ENCODE results near the gene GTF2H1. TPM values are rescaled to one million over a fixed set of nuclear protein-coding genes. Genes with fewer than 3 reads are reported as not detected.
A peak's percentile ranks its signal among the peaks of the same experiment; 100 is the strongest.

The GTF2H1 gene
- polyA plus RNA-seq, 4 donors = 23.1 to 65.7 (median 27.3) TPM

DNA sequence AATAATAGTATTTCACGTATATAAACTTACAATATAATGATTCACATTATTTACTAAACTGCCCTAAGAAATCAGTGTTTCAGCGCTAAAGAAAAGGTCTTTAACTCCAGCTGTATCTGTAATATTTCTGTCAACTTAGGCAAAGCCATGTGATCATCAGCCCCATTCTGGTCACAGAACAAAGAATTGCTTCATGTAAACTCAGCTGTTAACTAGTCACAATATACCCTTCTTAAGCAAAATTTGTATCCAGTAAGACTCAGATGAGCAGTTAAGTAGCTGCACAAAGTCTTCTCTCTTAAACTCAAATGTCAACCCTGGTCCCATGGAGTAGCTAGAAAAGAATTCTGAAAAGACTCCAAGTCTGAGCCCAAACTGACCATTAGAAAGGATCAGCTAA, 27.1 kb upstream of the GTF2H1 start:
- DNase-seq (no peak), FAIRE-seq (no peak)
- Histone ChIP-seq H3K36me3 (ENCODE audit: control insufficient read depth in 3 of 3, insufficient read depth in 2 of 3, low read depth in 1 of 3, low read length in 3 of 3) (peaks cover 11 to 36% (median 29%) of the 10 kb centered on the region in 3 donors), H3K27me3 (ENCODE audit: control insufficient read depth in 3 of 3, insufficient read depth in 3 of 3, low read length in 3 of 3) (no peaks in the 10 kb centered on the region), H3K27ac (ENCODE audit: low read depth in 1 of 3, low read length in 2 of 3) (no peak overlapping the region), H3K9me3 (ENCODE audit: control insufficient read depth in 2 of 2, insufficient read depth in 1 of 2, low read depth in 1 of 2, low read length in 1 of 2) (no peaks in the 10 kb centered on the region), H3K4me1 (ENCODE audit: control insufficient read depth in 3 of 3, insufficient read depth in 2 of 3, low read depth in 1 of 3, low read length in 2 of 3) (no peaks in the 10 kb centered on the region), H3K4me3 (ENCODE audit: low read depth in 1 of 3, low read length in 3 of 3) (no peak overlapping the region)
- WGBS, 3 donors = 94 to 97% (median 94%) methylated on average over 2 of the region's 2 CpGs

DNA sequence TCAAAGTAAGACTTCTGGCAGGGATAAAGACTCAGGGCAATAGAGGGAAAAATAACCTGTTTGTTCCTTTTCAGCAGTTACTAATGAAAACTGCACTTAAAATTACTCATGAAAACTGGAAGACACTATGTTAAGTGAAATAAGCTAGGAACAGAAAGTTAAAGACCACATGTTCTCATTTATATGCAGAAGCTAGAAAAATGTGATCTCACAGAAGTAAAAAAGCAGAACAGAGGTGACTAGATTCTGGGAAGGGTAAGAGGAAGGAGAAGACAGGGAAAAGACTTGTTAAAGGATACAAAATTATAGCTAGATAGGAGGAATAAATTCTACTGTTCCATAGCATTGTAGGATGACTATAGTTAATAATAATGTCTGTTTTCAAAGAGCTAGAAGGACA, 22.6 kb upstream of the GTF2H1 start:
- peaks cover 6 to 26% (median 25%) of the 10 kb centered on the region in 3 donors for H3K36me3 ChIP-seq (ENCODE audit: control insufficient read depth in 3 of 3, insufficient read depth in 2 of 3, low read depth in 1 of 3, low read length in 3 of 3)
- H3K4me1 ChIP-seq (ENCODE audit: control insufficient read depth in 3 of 3, insufficient read depth in 2 of 3, low read depth in 1 of 3, low read length in 2 of 3) = peaks cover 0 to 2% (median 0%) of the 10 kb centered on the region in 3 donors
- H3K9me3 ChIP-seq (ENCODE audit: control insufficient read depth in 2 of 2, insufficient read depth in 1 of 2, low read depth in 1 of 2, low read length in 1 of 2) = no peaks in the 10 kb centered on the region
- H3K4me3 ChIP-seq (ENCODE audit: low read depth in 1 of 3, low read length in 3 of 3) = no peak overlapping the region
- FAIRE-seq = no peak
- no peak overlapping the region for H3K27ac ChIP-seq (ENCODE audit: low read depth in 1 of 3, low read length in 2 of 3)
- DNase-seq = no peak
- H3K27me3 ChIP-seq (ENCODE audit: control insufficient read depth in 3 of 3, insufficient read depth in 3 of 3, low read length in 3 of 3) = no peaks in the 10 kb centered on the region

DNA sequence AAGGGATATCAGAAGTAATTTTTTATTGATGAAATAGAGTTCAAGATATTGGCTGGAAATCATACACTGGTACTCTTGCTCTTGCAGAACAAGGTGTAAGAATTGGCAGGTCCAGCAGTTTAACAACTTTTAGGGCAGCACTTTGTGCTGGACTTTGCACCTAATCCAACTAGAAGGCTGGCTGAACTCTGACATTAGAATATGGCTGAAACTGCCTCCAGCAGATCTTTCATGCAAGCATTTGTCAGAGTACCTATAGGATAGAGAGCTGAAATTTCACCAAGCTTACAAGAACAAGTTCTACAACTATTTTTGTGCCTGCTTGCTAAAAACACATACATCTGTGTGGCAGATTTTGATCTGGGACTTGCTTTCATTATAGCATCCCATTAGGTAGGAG, 17.6 kb upstream of the GTF2H1 start:
- DNase-seq (peak; percentile 63 to 92), FAIRE-seq (no peak)

DNA sequence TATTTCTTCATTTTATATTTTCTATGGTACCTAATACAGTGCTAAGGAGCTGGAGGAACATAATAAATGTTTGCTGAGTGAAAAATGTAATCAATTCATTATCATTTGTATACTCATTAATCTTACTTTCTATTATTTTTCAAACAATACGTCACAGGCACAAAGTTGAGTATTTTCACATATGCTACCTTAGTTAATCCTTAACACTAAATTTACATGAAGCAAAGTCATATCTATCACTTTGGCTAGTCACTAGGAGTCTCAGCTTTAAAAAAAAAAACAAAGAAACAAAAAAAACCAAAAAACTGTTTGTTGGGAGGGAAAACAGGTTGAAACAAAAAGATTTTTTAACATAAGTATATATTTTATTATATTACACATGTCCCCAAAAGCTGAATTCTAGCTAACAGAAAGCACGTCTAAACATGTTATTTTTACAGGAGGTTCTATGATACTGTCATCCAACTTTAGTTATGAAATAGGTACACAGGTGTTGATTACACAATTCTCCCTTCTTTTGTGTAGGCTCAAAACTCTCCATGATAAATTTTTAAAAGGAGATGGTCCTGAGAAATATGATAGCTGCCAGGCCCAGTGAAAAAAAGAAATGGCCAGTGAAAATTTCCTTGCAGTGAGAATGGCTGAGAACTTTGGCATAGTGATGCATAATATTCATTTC, 14.8 kb upstream of the GTF2H1 start:
- Histone ChIP-seq H3K36me3 (ENCODE audit: control insufficient read depth in 3 of 3, insufficient read depth in 2 of 3, low read depth in 1 of 3, low read length in 3 of 3) (peaks cover 7 to 20% (median 15%) of the 10 kb centered on the region in 3 donors), H3K4me3 (ENCODE audit: low read depth in 1 of 3, low read length in 3 of 3) (no peak overlapping the region), H3K27ac (ENCODE audit: low read depth in 1 of 3, low read length in 2 of 3) (no peak overlapping the region), H3K4me1 (ENCODE audit: control insufficient read depth in 3 of 3, insufficient read depth in 2 of 3, low read depth in 1 of 3, low read length in 2 of 3) (peaks cover 0 to 10% (median 0%) of the 10 kb centered on the region in 3 donors), H3K9me3 (ENCODE audit: control insufficient read depth in 2 of 2, insufficient read depth in 1 of 2, low read depth in 1 of 2, low read length in 1 of 2) (no peaks in the 10 kb centered on the region), H3K27me3 (ENCODE audit: control insufficient read depth in 3 of 3, insufficient read depth in 3 of 3, low read length in 3 of 3) (no peaks in the 10 kb centered on the region)
- WGBS, 3 donors = 87 to 94% (median 90%) methylated on average over 2 of the region's 2 CpGs
- FAIRE-seq (no peak), DNase-seq (no peak)

More for the DNA sequence above, 17.6 kb upstream of the GTF2H1 start:
- Histone ChIP-seq H3K9me3 (ENCODE audit: control insufficient read depth in 2 of 2, insufficient read depth in 1 of 2, low read depth in 1 of 2, low read length in 1 of 2) (no peaks in the 10 kb centered on the region), H3K27ac (ENCODE audit: low read depth in 1 of 3, low read length in 2 of 3) (no peak overlapping the region), H3K4me1 (ENCODE audit: control insufficient read depth in 3 of 3, insufficient read depth in 2 of 3, low read depth in 1 of 3, low read length in 2 of 3) (peaks cover 0 to 5% (median 0%) of the 10 kb centered on the region in 3 donors), H3K4me3 (ENCODE audit: low read depth in 1 of 3, low read length in 3 of 3) (no peak overlapping the region), H3K27me3 (ENCODE audit: control insufficient read depth in 3 of 3, insufficient read depth in 3 of 3, low read length in 3 of 3) (no peaks in the 10 kb centered on the region), H3K36me3 (ENCODE audit: control insufficient read depth in 3 of 3, insufficient read depth in 2 of 3, low read depth in 1 of 3, low read length in 3 of 3) (peaks cover 2 to 23% (median 14%) of the 10 kb centered on the region in 3 donors)

DNA sequence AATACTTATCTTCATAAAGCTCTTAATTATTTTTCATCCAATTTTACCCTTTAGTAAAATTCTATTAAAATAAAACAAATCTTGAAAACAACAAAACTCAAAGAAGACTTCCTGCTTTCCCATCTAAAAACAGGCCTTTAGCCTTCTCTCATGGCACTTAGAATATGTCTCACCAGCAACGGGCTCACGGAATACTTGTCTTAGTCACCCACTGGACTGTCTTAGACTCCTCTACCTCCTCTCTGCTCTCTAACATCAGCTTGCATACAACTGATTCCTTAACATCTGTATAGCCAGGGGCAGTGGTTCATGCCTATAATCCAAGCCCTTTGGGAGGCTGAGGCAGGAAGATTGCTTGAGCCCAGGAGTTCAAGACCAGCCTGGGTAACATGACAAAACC, 14.1 kb upstream of the GTF2H1 start:
- DNase-seq = no peak
- H3K36me3 ChIP-seq (ENCODE audit: control insufficient read depth in 3 of 3, insufficient read depth in 2 of 3, low read depth in 1 of 3, low read length in 3 of 3) = peaks cover 7 to 20% (median 11%) of the 10 kb centered on the region in 3 donors
- no peaks in the 10 kb centered on the region for H3K27me3 ChIP-seq (ENCODE audit: control insufficient read depth in 3 of 3, insufficient read depth in 3 of 3, low read length in 3 of 3)
- 96 to 97% (median 97%) methylated on average over 2 of the region's 2 CpGs for WGBS, 3 donors
- peaks cover 0 to 13% (median 2%) of the 10 kb centered on the region in 3 donors for H3K4me1 ChIP-seq (ENCODE audit: control insufficient read depth in 3 of 3, insufficient read depth in 2 of 3, low read depth in 1 of 3, low read length in 2 of 3)
- FAIRE-seq = no peak
- H3K9me3 ChIP-seq (ENCODE audit: control insufficient read depth in 2 of 2, insufficient read depth in 1 of 2, low read depth in 1 of 2, low read length in 1 of 2) = no peaks in the 10 kb centered on the region
- no peak overlapping the region for H3K27ac ChIP-seq (ENCODE audit: low read depth in 1 of 3, low read length in 2 of 3)
- H3K4me3 ChIP-seq (ENCODE audit: low read depth in 1 of 3, low read length in 3 of 3) = no peak overlapping the region

DNA sequence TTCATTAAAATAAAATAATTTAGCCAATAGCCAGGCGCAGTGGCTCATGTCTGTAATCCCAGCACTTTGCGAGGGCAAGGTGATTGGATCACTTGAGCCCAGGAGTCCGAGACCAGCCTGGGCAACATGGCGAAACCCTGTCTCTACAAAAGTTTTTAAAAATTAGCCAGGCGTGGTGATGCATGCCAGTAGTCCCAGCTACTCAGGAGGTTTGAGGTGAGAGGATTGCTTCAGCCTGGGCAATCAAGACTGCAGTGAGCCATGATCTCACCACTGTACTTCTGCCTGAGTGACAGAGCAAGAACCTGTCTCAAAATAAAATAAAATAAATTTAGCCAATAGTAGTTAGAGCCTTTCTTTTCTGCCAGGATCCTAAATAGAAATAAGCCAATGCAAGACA, 12.7 kb upstream of the GTF2H1 start:
- Histone ChIP-seq H3K4me1 (ENCODE audit: control insufficient read depth in 3 of 3, insufficient read depth in 2 of 3, low read depth in 1 of 3, low read length in 2 of 3) (peaks cover 0 to 13% (median 3%) of the 10 kb centered on the region in 3 donors), H3K27me3 (ENCODE audit: control insufficient read depth in 3 of 3, insufficient read depth in 3 of 3, low read length in 3 of 3) (no peaks in the 10 kb centered on the region), H3K36me3 (ENCODE audit: control insufficient read depth in 3 of 3, insufficient read depth in 2 of 3, low read depth in 1 of 3, low read length in 3 of 3) (peaks cover 7 to 17% (median 9%) of the 10 kb centered on the region in 3 donors), H3K27ac (ENCODE audit: low read depth in 1 of 3, low read length in 2 of 3) (no peak overlapping the region), H3K4me3 (ENCODE audit: low read depth in 1 of 3, low read length in 3 of 3) (no peak overlapping the region), H3K9me3 (ENCODE audit: control insufficient read depth in 2 of 2, insufficient read depth in 1 of 2, low read depth in 1 of 2, low read length in 1 of 2) (no peaks in the 10 kb centered on the region)
- 97 to 98% (median 98%) methylated on average over 5 of the region's 5 CpGs for WGBS, 3 donors
- DNase-seq (no peak), FAIRE-seq (no peak)

DNA sequence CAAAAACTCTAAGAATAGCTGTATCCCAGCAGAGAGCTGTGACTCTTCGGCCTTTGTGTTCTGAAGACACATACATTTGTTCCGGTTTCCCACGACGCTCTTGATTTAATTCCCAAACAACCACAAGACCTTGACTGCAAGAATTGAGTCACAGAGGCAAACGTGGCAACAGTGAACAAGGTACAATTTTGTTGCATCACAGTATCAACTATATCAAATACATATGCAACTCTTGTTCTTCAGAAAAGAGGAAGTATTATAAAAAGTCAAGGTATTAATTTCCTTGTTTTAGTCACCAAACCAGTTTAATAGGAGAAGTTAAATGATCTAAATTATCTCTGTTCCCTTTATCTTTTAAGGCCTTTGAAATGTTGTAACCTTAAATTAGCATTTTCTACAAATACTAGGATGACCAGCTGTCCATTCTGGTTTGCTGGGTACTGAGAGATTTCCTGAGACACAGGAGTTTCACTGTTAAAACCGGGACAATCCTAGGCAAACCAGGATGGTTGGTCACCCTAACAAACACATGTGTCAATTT, 11.5 kb upstream of the GTF2H1 start:
- Histone ChIP-seq H3K36me3 (ENCODE audit: control insufficient read depth in 3 of 3, insufficient read depth in 2 of 3, low read depth in 1 of 3, low read length in 3 of 3) (peaks cover 7 to 17% (median 9%) of the 10 kb centered on the region in 3 donors), H3K4me1 (ENCODE audit: control insufficient read depth in 3 of 3, insufficient read depth in 2 of 3, low read depth in 1 of 3, low read length in 2 of 3) (peaks cover 0 to 10% (median 3%) of the 10 kb centered on the region in 3 donors), H3K27ac (ENCODE audit: low read depth in 1 of 3, low read length in 2 of 3) (peak overlapping the region in 2 of 3 donors; percentile 70 to 84), H3K9me3 (ENCODE audit: control insufficient read depth in 2 of 2, insufficient read depth in 1 of 2, low read depth in 1 of 2, low read length in 1 of 2) (no peaks in the 10 kb centered on the region), H3K4me3 (ENCODE audit: low read depth in 1 of 3, low read length in 3 of 3) (no peak overlapping the region), H3K27me3 (ENCODE audit: control insufficient read depth in 3 of 3, insufficient read depth in 3 of 3, low read length in 3 of 3) (no peaks in the 10 kb centered on the region)
- DNase-seq (peak; percentile 18 to 87), FAIRE-seq (no peak)
- WGBS, 3 donors = 55 to 65% (median 56%) methylated on average over 6 of the region's 6 CpGs

DNA sequence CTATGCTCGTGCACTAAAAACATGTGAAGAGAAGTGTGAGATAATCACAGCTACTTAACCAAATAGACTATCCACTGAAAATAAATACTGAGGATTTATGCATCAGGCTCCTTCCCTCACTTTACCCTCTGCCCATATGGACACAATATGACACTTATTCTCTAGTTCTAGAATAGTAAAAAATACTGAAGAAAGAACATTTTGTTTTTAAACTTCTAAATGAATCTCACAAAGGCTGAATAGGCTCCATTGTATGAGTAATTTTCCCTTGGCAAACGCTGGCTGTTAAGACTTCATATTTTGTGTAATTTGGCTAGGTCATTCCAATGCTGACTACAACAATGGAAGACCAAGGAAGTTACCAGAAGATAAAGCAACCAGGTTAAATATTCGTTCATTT, 10.4 kb upstream of the GTF2H1 start:
- H3K4me1 ChIP-seq (ENCODE audit: control insufficient read depth in 3 of 3, insufficient read depth in 2 of 3, low read depth in 1 of 3, low read length in 2 of 3) = peaks cover 0 to 10% (median 3%) of the 10 kb centered on the region in 3 donors
- no peaks in the 10 kb centered on the region for H3K27me3 ChIP-seq (ENCODE audit: control insufficient read depth in 3 of 3, insufficient read depth in 3 of 3, low read length in 3 of 3)
- DNase-seq (no peak), FAIRE-seq (no peak)
- H3K9me3 ChIP-seq (ENCODE audit: control insufficient read depth in 2 of 2, insufficient read depth in 1 of 2, low read depth in 1 of 2, low read length in 1 of 2) = no peaks in the 10 kb centered on the region
- 84 to 89% (median 86%) methylated on average over 3 of the region's 3 CpGs for WGBS, 3 donors
- H3K27ac ChIP-seq (ENCODE audit: low read depth in 1 of 3, low read length in 2 of 3) = peak overlapping the region in 2 of 3 donors; percentile 9 to 20
- H3K4me3 ChIP-seq (ENCODE audit: low read depth in 1 of 3, low read length in 3 of 3) = no peak overlapping the region
- H3K36me3 ChIP-seq (ENCODE audit: control insufficient read depth in 3 of 3, insufficient read depth in 2 of 3, low read depth in 1 of 3, low read length in 3 of 3) = peaks cover 5 to 15% (median 9%) of the 10 kb centered on the region in 3 donors

Data from small intestine (tissue), 7 donors.